Activated CD8-positive, alpha-beta T cell treated with anti-CD3 and anti-CD28 coated beads for 36 hours (primary cell): ENCODE data around the gene ZNF444. TPM values are rescaled to one million over a fixed set of nuclear protein-coding genes. Genes with fewer than 3 reads are reported as not detected.

Source experiments
- ATAC-seq: fragments of 200-7000 bp; cut with Tn5 transposase; one replicate; pipeline ENCODE4 v1.10.0; 2021; ENCODE audit warnings: mild to moderate bottlenecking, moderate library complexity
- CTCF ChIA-PET: fragments of 350-600 bp; sonication (Branson Sonifier 250); formaldehyde crosslinking; loops from one replicate; lab custom pipeline; 2021; ENCODE audit warnings: antibody characterized with exemption; lab: Charles Lee
- POLR2A ChIA-PET: fragments of 350-600 bp; sonication (Branson Sonifier 250); formaldehyde crosslinking; loops from one replicate; lab custom pipeline; 2021; ENCODE audit warnings: antibody characterized with exemption; lab: Charles Lee
- DNase-seq: peaks from one replicate; pipeline ENCODE4 v3.0.0-alpha.2; 2020
- H3K27ac Mint-ChIP-seq: one replicate; pipeline ENCODE4 v1.8.0; 2021; ENCODE audit warnings: mild to moderate bottlenecking, mixed read lengths
- H3K27me3 Mint-ChIP-seq: one replicate; pipeline ENCODE4 v1.8.0; 2021; ENCODE audit warnings: mixed read lengths
- H3K36me3 Mint-ChIP-seq: one replicate; pipeline ENCODE4 v1.8.0; 2021; ENCODE audit warnings: low read depth, mixed read lengths
- H3K4me1 Mint-ChIP-seq: one replicate; pipeline ENCODE4 v1.8.0; 2021; ENCODE audit warnings: low read depth, mixed read lengths
- H3K4me3 Mint-ChIP-seq: one replicate; pipeline ENCODE4 v1.8.0; 2021; ENCODE audit warnings: mild to moderate bottlenecking, moderate library complexity, mixed read lengths
- H3K9me3 Mint-ChIP-seq: one replicate; pipeline ENCODE4 v1.8.0; 2021; ENCODE audit warnings: mixed read lengths
- CTCF ChIP-seq: fragments of 200-600 bp; IDR thresholded peaks from one replicate; pipeline ENCODE4 v1.8.0; 2022; ENCODE audit warnings: antibody characterized with exemption, mild to moderate bottlenecking
- intact Hi-C: fragments of 100-400 bp; cut with micrococcal nuclease; formaldehyde crosslinking; loops from one replicate; pipeline ENCODE4 v1.10.0; 2022
- total RNA-seq, 2 experiments: library from RNA; stranded (reverse); gene quantifications; one replicate each; pipeline ENCODE4 v1.2.3, GENCODE V29; 2021

ZNF444 gene
- total RNA-seq, 2 experiments from 2014 or later: 25.3 to 35.2 TPM

DNA sequence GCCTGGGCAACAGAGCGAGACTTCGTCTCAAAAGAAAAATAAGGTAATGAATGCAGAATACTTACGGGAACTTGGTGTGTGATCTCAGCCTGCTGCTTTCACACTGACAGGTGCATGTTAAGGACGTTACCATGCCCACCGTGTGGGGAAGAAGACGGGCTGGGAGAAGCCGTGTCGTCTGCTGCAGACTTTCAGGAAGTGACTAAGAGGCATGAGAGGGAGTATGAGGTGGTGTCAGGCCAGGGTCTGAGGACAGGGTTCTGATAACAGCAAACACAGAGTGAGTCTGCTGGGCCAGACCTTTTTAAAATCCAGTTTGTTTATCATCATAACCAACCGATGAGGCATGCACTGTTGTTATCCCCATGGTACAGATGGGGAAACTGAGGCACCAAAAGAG is 21.2 kb downstream of the ZNF444 start:
- Mint-ChIP-seq H3K9me3 (no peaks in the 10 kb centered on the region), H3K27ac (no peak overlapping the region), H3K4me1 (peaks cover 10% of the 10 kb centered on the region), H3K27me3 (peaks cover 3% of the 10 kb centered on the region), H3K36me3 (peaks cover 11% of the 10 kb centered on the region), H3K4me3 (no peak overlapping the region)
- DNase-seq: peak; percentile 57
- TF ChIP-seq CTCF: no peak
- CTCF ChIA-PET: interaction anchor here (2.1 kb wide), 1 partner anchor 11 kb away, joined by 4 read pairs; no protein-coding TSS in a partner anchor
- POLR2A ChIA-PET: no interaction called here
- intact Hi-C loops: no loop called here
- ATAC-seq: peak; percentile 95

DNA sequence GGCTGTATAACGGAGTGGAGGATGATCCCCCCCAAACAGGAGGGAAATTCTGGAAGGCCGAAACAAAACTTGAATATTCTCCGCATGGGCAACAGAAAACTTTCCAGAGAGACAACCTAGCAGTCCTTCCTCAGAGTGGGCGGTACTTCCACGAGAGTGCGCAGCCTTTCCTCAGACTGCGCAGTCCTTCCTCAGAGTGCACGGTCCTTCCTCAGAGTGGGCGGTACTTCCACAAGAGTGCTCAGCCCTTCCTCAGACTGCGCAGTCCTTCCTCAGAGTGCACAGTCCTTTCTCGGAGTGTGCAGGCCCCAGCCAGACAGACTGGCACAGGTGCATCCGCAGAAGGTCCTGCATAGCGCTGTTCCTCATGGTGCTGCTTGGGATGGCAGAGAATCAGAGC is 22.0 kb downstream of the ZNF444 start:
- Mint-ChIP-seq H3K36me3 (peaks cover 11% of the 10 kb centered on the region), H3K9me3 (no peaks in the 10 kb centered on the region), H3K27ac (no peak overlapping the region), H3K4me3 (no peak overlapping the region), H3K4me1 (peaks cover 10% of the 10 kb centered on the region), H3K27me3 (peaks cover 4% of the 10 kb centered on the region)
- CTCF ChIA-PET: interaction anchor here (2.1 kb wide), 1 partner anchor 10 kb away, joined by 4 read pairs; no protein-coding TSS in a partner anchor
- no peak for ATAC-seq
- POLR2A ChIA-PET: no interaction called here
- no peak for DNase-seq
- no peak for TF ChIP-seq CTCF
- intact Hi-C loops: no loop called here

DNA sequence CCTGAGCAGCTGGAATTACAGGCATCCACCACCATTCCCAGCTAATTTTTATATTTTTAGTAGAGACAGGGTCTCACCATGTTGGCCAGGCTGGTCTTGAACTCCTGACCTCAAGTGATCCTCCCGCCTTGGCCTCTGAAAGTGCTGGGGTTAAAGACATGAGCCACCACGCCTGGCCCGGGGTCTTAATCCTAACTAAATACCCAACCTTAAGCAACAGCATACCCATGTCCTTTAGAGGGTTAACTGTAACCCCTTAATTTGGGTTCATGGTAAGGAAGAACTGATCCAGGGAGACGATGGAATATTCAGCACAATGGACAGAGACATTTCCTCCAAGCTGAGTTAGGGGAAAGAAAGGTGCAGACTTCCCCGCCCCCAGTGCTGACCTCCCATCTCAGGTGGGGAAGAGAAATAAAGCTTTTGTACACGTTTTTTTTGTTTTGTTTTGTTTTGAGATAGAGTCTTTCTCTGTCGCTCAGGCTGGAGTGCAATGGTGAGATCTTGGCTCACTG is 26.0 kb downstream of the ZNF444 start:
- ATAC-seq: no peak
- intact Hi-C loops: no loop called here
- peaks cover 9% of the 10 kb centered on the region for H3K4me1 Mint-ChIP-seq
- POLR2A ChIA-PET: no interaction called here
- no peak overlapping the region for H3K4me3 Mint-ChIP-seq
- no peaks in the 10 kb centered on the region for H3K36me3 Mint-ChIP-seq
- H3K9me3 Mint-ChIP-seq: no peaks in the 10 kb centered on the region
- no peak for TF ChIP-seq CTCF
- H3K27ac Mint-ChIP-seq: no peak overlapping the region
- CTCF ChIA-PET: interaction anchor here (1.0 to 1.3 kb wide), 2 partner anchors 86 to 101 kb away, joined by 3 to 4 read pairs; no protein-coding TSS in a partner anchor
- peaks cover 5% of the 10 kb centered on the region for H3K27me3 Mint-ChIP-seq
- no peak for DNase-seq

GRCh38 chr19:56170261-56170660 is 29.2 kb downstream of the ZNF444 start:
- H3K4me1 Mint-ChIP-seq: peaks cover 3% of the 10 kb centered on the region
- ATAC-seq (no peak), DNase-seq (no peak)
- CTCF ChIA-PET: interaction anchor here (1.0 to 3.7 kb wide), 3 partner anchors 16 to 103 kb away, joined by 3 to 24 read pairs (median 4); no protein-coding TSS in a partner anchor
- H3K27me3 Mint-ChIP-seq: peaks cover 4% of the 10 kb centered on the region
- H3K36me3 Mint-ChIP-seq: no peaks in the 10 kb centered on the region
- H3K4me3 Mint-ChIP-seq: no peak overlapping the region
- no peak overlapping the region for H3K27ac Mint-ChIP-seq
- no peaks in the 10 kb centered on the region for H3K9me3 Mint-ChIP-seq
- TF ChIP-seq CTCF: no peak
- POLR2A ChIA-PET: no interaction called here
- intact Hi-C loops: loop anchor here (5.0 kb wide), 1 partner anchor 103 kb away; no protein-coding TSS in a partner anchor

DNA sequence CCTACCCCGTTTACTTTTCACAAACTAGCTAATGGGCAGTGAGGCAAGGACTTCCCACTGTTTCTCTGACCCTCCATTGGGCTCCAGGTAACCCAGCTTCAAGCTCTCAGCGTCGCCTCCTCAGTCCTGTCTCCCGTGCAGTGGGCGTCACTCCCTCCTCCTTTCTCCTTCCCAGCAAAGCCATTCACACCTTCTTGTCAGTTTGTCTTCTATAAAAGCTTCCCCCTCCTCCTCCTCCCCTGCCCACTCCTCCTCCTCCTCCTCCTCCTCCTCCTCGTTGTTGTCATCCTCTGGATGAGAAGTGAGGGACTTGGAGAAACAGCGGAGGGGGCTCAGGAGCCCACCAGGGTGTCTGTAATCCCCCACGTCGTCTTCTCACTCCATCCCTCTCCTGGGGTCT is 33.0 kb downstream of the ZNF444 start:
- intact Hi-C loops: loop anchor here (5.0 kb wide), 1 partner anchor 107 kb away; no protein-coding TSS in a partner anchor

More for the DNA sequence above, 33.0 kb downstream of the ZNF444 start:
- Mint-ChIP-seq H3K27ac (no peak overlapping the region), H3K4me1 (peaks cover 3% of the 10 kb centered on the region), H3K4me3 (no peak overlapping the region), H3K36me3 (no peaks in the 10 kb centered on the region), H3K27me3 (peaks cover 4% of the 10 kb centered on the region), H3K9me3 (no peaks in the 10 kb centered on the region)
- CTCF ChIA-PET: interaction anchor here (1.0 to 3.7 kb wide), 3 partner anchors 93 to 159 kb away, joined by 3 to 24 read pairs (median 3); no protein-coding TSS in a partner anchor
- TF ChIP-seq CTCF: no peak
- DNase-seq: no peak
- POLR2A ChIA-PET: interaction anchor here (0.7 kb wide), 1 partner anchor 17 kb away, joined by 3 read pairs; no protein-coding TSS in a partner anchor
- no peak for ATAC-seq
